Forelimb muscle (tissue), 1 donor: Measurements from ENCODE around the gene SPNS1. TPM values are rescaled to one million over a fixed set of nuclear protein-coding genes. Genes with fewer than 3 reads are reported as not detected.

ENCODE experiments used
- DNase-seq: peaks from one replicate; pipeline ENCODE4 v3.0.0-alpha.2; 2013; ENCODE audit warnings: low read depth
- polyA plus RNA-seq: library from polyadenylated mRNA; unstranded; fragments of 120-200 nt; gene quantifications from one replicate; pipeline ENCODE4 v1.2.1, GENCODE V29; 2013; ENCODE audit not compliant: insufficient read length

The SPNS1 gene
- polyA plus RNA-seq, 1 donor = 23.8 TPM

DNA sequence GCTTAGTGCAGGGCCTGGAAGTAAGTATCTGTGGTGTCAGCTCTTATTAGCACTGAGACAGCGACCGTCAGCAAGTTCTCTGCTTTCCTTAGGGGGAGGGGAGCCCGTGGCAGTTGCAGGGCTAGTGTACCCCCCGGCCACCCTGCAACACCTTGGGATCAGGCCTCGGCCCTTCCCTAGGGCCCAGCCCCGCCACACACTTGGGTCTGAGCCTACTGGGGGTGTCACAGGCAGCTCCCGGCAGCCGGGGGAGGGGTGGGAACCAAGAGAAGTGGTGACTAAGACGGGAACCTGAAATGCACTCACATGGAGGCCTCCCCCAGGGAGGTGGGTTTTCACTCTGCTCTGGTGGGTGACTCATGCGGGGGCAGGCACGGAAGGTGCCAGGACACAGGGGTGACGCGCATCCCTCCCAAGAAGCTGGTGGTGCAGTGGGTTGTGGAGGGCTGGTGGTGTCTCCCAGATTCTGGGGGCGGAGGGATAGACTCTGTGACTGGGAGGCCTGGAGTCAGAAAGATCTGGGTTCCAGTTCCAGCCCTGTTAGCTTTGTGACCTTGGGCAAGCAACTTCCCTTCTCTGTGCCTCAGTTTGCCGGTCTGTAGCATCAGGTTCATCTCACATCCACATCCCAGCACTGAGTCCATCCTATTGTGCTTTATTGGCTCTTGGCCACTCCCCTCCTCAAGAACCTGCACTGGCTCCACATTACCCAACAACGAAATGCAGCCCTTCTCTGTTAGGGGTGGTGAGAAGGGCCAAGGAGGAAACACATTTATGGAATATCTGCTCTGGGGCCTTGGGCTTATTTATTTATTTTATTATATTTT lies 54.8 kb downstream of the SPNS1 start:
- DNase-seq = no peak

- no peak for DNase-seq
Observed at GRCh38 chr16:29030086-29030840, 55.7 kb downstream of the SPNS1 start.

Other genes with a start within 250 kb of the SPNS1 start
- gene NPIPB9, start 223.0 kb upstream of the SPNS1 start, polyA plus RNA-seq = 0.86 TPM
- gene ATXN2L, start 151.8 kb upstream of the SPNS1 start, polyA plus RNA-seq = 75.1 TPM
- gene TUFM, start 128.4 kb upstream of the SPNS1 start, polyA plus RNA-seq = 145 TPM
- 43.7 TPM for gene SH2B1, start 110.9 kb upstream of the SPNS1 start, polyA plus RNA-seq
- gene ATP2A1, start 96.3 kb upstream of the SPNS1 start, polyA plus RNA-seq = 688 TPM
- 13.2 TPM for gene RABEP2, start 49.5 kb upstream of the SPNS1 start, polyA plus RNA-seq
- gene CD19, start 42.8 kb upstream of the SPNS1 start, polyA plus RNA-seq = 0.65 TPM
- gene NFATC2IP, start 23.8 kb upstream of the SPNS1 start, polyA plus RNA-seq = 29.3 TPM
- gene LAT, start 10.3 kb downstream of the SPNS1 start, polyA plus RNA-seq = 3.1 TPM